ENCODE results near the gene FOXM1.

GRCh38 chr12:2922329-2922728 is 45.4 kb upstream of the FOXM1 start:
- TF ChIP-seq, protein P1, sequence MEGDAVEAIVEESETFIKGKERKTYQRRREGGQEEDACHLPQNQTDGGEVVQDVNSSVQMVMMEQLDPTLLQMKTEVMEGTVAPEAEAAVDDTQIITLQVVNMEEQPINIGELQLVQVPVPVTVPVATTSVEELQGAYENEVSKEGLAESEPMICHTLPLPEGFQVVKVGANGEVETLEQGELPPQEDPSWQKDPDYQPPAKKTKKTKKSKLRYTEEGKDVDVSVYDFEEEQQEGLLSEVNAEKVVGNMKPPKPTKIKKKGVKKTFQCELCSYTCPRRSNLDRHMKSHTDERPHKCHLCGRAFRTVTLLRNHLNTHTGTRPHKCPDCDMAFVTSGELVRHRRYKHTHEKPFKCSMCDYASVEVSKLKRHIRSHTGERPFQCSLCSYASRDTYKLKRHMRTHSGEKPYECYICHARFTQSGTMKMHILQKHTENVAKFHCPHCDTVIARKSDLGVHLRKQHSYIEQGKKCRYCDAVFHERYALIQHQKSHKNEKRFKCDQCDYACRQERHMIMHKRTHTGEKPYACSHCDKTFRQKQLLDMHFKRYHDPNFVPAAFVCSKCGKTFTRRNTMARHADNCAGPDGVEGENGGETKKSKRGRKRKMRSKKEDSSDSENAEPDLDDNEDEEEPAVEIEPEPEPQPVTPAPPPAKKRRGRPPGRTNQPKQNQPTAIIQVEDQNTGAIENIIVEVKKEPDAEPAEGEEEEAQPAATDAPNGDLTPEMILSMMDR (IDR thresholded peaks at IDR 0.05), result no peak
- no peak for TF ChIP-seq POLR2A (IDR thresholded peaks at IDR 0.05)
